HG03064 (cell line): ENCODE results near the gene ATP6AP2.
"Not testable (repeated sequence)": the region's sequence is repeated elsewhere in the genome, so short reads cannot be mapped to it uniquely, and the experiment has no call there.

Source experiments
- ATAC-seq: cut with Tn5 transposase; IDR thresholded peaks from one replicate; pipeline ENCODE4 v1.9.1; 2021; ENCODE audit warnings: low read depth; ENCODE audit not compliant: unreplicated experiment

ATP6AP2 gene

DNA sequence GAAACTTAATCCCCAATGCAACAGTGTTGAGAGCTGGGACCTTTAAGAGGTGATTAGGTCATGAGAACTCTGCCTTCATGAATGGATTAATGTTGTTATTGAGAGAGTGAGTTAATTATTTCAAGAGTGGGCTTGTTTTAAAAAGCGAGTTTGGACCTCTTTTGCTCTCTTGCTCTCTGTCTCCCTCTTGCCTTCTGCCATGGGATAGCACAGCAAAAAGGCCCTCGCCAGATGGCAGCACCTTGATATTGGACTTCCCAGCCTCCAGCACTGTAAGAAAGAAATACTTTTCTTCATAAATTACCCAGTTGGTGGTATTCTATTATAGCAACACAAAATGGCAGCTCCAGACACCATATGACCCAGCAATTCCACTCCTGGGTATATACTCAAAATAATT is 7.0 kb upstream of the ATP6AP2 start:
- ATAC-seq = no peak

GRCh38 chrX:40575411-40575810 is 5.4 kb upstream of the ATP6AP2 start:
- ATAC-seq = not testable (repeated sequence)

DNA sequence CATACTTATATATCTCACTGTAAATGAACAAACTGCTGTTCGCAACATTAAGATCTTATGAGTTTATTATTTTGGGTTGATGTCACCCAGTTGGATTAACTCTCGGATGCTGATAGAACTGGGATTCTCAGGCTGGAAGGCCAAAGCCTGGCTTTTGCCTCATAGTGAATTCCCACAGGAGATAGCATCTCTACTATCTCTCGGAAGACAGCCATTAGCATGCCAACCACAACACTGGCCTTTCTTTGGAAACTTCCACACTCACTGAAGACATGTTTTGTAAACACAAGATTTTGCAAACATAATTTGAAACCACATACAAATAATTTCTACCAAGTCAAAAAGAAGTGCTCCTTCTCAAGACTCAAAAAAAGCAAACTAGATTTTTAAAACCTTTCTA is 4.5 kb upstream of the ATP6AP2 start:
- no peak for ATAC-seq

DNA sequence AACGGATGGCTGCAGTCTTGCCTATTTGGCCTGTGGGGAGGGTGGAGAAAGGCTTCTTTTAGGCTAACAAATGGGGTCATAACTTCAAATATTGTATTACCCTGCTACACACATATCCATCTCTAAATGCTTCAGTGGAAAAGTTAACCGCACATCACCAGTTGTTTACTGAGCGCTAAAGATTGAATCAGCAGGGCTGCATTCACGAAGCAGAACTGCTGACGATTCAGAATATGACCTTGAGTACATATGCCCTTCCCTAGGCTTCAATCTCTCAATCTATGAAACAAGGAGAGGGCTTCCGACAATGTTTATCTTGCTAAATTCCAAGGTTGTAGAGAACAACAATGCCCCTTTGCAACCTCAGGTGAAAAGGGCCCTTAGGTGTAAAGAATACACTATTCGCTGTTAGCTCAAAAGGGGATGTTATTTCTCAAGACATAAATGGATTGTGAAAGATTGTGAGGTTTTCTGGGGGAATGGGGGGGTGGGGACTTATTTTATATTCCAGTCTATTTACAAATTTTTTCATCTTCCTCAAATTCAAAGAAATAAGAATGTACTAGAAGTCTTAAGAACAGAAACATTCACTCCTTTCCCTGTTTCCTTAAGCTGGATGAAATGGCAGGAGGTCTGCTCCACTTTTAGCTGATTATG is 2.6 kb upstream of the ATP6AP2 start:
- no peak for ATAC-seq

- no peak for ATAC-seq
Measured at GRCh38 chrX:40579141-40579540, 1.6 kb upstream of the ATP6AP2 start.

GRCh38 chrX:40579900-40580536 is 752 bp upstream of the ATP6AP2 start:
- ATAC-seq = peak; percentile 48

- no peak for ATAC-seq
Measured at GRCh38 chrX:40581336-40581920, 658 bp downstream of the ATP6AP2 start.

- not testable (repeated sequence) for ATAC-seq
Measured at GRCh38 chrX:40582178-40582577, 1.4 kb downstream of the ATP6AP2 start.

GRCh38 chrX:40582811-40583210 is 2.0 kb downstream of the ATP6AP2 start:
- no peak for ATAC-seq

- not testable (repeated sequence) for ATAC-seq
Measured at GRCh38 chrX:40587623-40588022, 6.9 kb downstream of the ATP6AP2 start.

GRCh38 chrX:40589616-40590321 is 9.0 kb downstream of the ATP6AP2 start:
- ATAC-seq = not testable (repeated sequence)

DNA sequence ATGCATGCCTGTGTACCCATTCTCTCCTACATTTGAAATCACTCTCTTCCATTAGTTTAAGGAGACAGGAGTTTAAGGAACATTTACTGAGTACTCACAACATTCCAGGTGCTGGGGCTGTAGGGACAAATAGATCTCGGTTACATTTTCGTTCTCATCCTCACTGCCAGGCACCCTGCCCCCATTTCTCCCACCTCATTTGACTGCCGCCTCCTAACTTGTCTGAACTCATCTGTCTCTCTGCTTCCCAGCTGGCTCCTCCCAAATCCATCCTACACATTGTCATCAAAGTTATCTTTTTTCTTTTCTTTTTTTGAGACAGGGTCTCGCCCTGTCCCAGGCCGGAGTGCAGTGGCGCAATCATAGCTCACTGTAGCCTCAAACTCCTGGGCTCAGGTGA is 22.7 kb downstream of the ATP6AP2 start:
- no peak for ATAC-seq

DNA sequence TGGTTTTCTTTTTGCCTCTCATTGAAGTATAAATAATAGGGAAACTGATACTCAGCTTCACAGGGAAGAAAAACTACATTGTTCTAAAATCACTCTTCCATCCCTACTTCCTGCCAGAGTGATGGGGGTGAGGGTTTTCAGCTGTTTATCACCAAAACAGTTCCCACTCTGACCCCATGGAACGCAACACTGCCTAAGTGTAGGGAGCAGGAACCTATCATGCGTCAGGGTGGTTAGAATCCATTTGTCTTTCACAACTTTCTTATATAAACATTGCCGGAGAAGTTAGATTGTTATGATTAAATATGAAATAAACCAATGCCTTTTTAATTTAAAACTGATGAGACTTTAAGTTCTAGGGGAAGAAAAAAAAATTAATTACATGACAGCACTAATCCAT is 26.6 kb downstream of the ATP6AP2 start:
- ATAC-seq = no peak

- ATAC-seq = no peak
Measured at GRCh38 chrX:40612511-40612910, 31.7 kb downstream of the ATP6AP2 start.

DNA sequence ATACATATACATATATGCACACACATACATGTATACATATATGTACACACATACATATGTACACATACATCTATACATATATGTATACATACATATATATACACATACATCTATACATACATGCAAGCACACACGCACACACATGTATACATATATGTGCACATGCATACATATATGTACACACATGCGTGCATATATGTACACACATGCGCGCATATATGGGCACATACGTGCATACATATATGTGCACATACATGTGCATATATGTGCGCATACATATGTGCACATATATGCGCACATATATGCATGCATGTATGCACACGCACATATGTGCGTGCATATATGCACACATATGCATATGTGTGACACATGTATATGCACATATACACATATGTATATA is 35.2 kb downstream of the ATP6AP2 start:
- no peak for ATAC-seq

GRCh38 chrX:40617566-40617965 is 36.8 kb downstream of the ATP6AP2 start:
- ATAC-seq = no peak

DNA sequence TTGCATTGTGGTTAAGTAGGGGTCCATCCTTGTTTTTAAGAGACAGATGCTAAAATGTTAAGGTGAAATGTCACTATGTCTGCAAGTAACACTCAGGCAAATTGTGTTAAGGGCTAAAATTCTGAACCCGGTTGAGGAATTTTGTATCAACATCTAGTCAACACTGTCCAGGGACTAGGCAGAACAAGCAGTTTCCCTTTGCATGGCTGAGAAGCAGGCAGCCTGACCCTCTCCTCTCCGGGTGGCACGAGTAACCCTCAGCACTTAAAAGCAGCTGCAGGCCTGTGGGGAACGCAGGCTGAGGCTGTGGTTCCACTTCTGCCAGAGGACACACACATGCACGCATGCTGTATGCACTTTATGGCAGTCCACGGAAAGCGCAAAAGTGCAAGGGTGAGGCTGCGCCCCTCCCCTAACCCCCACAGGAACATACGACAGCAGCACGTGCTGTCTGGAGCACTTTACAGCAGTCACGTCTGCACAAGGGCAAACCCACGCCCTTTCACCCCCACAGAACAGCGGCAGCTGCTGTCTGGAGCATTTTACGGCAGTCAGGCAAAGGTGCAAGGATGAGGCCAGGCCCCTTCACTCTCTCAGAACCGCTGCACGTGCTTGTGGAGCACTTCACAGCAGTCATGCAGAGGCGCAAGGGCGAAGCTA is 41.8 kb downstream of the ATP6AP2 start:
- ATAC-seq = no peak

DNA sequence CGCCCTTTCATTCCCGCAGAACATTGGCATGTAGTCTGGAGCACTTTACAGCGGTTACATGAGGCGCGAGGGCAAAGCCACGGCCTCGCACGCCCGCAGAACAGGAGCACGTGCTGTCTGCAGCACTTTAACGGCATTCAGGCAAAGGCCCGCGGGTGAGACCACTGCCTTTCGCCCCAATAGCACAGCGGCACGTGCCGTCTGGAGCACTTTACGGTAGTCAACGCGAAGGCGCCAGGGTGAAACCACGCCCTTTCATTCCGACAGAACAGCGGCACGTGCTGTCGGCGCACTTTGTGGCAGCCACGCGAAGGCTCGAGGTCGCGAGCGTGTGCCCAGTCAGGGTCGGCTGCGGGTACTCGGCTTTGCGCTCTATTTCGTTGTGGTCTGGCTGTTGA is 42.4 kb downstream of the ATP6AP2 start, which contains the start of gene MPC1L:
Gene MPC1L, plus strand, starts transcription at position 290 of the 398 bp plus-strand sequence. CDS start 138 bp downstream, outside the sequence.
- ATAC-seq = no peak

DNA sequence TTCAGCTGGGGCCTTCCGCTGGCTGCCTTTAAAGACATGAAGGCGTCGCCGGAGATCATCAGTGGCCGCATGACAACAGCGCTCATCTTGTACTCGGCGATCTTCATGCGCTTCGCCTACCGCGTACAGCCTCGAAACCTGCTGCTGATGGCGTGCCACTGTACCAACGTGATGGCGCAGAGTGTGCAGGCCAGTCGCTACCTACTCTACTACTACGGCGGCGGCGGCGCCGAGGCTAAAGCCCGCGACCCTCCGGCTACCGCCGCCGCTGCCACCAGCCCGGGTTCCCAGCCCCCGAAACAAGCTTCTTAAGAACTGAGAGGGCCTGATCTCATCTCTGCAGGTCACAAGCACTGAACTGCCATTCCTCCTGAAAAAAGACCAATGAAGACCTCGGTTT is 42.9 kb downstream of the ATP6AP2 start:
- ATAC-seq = no peak

DNA sequence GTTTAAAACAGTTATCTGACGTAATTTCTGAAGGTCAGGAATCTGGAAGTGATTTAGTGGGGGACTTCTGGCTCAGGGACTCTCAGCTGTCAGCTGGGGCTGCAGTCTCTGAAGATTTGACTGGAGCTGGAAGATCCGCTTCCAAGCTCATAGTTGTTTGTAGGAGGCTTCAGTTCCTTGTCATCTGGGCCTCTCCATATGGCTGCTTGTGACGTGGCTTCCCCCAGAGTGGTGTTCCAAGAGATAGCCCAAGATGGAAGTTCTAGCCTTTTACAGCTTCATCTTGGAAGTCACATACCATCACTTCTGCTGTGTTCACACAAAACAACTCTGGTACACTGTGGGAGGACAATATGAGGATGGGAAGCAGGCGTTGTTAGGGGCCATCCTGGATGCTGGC is 44.5 kb downstream of the ATP6AP2 start:
- ATAC-seq = no peak

GRCh38 chrX:40628506-40628905 is 47.7 kb downstream of the ATP6AP2 start:
- ATAC-seq = no peak
